DND-41 (cell line): Measurements from ENCODE around the gene FAM216A.
A peak's percentile ranks its signal among the peaks of the same experiment; 100 is the strongest.
"Not testable (repeated sequence)": the region's sequence is repeated elsewhere in the genome, so short reads cannot be mapped to it uniquely, and the experiment has no call there.

Source experiments
- ATAC-seq: fragments of 200-7000 bp; cut with Tn5 transposase; 3 replicates; pipeline ENCODE4 v1.9.1; 2021; ENCODE audit warnings: low read depth; ENCODE audit not compliant: insufficient read depth
- DNase-seq: peaks from one replicate; pipeline ENCODE4 v3.0.0-alpha.2; 2020
- H2AFZ ChIP-seq: 2 replicates; pipeline ENCODE4 v1.6.0; 2012; ENCODE audit warnings: low read depth, low read length
- H3K27ac ChIP-seq: 2 replicates; pipeline ENCODE4 v1.5.1; 2012; ENCODE audit warnings: low read length, inconsistent platforms
- H3K27me3 ChIP-seq: fragments of 200-600 bp; sonication (generic); 2 replicates; pipeline ENCODE4 v1.6.0; 2012; ENCODE audit warnings: low read length, mild to moderate bottlenecking, inconsistent platforms; ENCODE audit not compliant: insufficient read depth, poor library complexity
- H3K36me3 ChIP-seq: 2 replicates; pipeline ENCODE4 v1.5.1; 2012; ENCODE audit warnings: low read length, inconsistent platforms; ENCODE audit not compliant: insufficient read depth
- H3K4me1 ChIP-seq: 2 replicates; pipeline ENCODE4 v1.5.1; 2012; ENCODE audit warnings: mild to moderate bottlenecking, low read length; ENCODE audit not compliant: insufficient read depth
- H3K4me2 ChIP-seq: 2 replicates; pipeline ENCODE4 v1.6.0; 2012; ENCODE audit warnings: mild to moderate bottlenecking, moderate library complexity, low read length, inconsistent platforms; ENCODE audit not compliant: insufficient read depth
- H3K4me3 ChIP-seq, 2 experiments: fragments of 200-600 bp in 1 of 2; shearing (Covaris generic) in 1 of 2; 2 replicates each; pipeline ENCODE4 v1.5.1; 2012 to 2016; ENCODE audit warnings: inconsistent platforms in 2 of 2, low read length in 2 of 2, mild to moderate bottlenecking in 2 of 2, low read depth in 1 of 2, moderate library complexity in 1 of 2
- H3K79me2 ChIP-seq: 2 replicates; pipeline ENCODE4 v1.6.0; 2012; ENCODE audit warnings: low read length, inconsistent platforms; ENCODE audit not compliant: insufficient read depth
- H3K9ac ChIP-seq: 2 replicates; pipeline ENCODE4 v1.6.0; 2012; ENCODE audit warnings: low read depth, mild to moderate bottlenecking, inconsistent platforms, low read length, moderate library complexity
- H3K9me3 ChIP-seq: 2 replicates; pipeline ENCODE4 v1.5.1; 2012; ENCODE audit warnings: low read length, moderate library complexity, mild to moderate bottlenecking, inconsistent platforms; ENCODE audit not compliant: insufficient read depth, severe bottlenecking
- H4K20me1 ChIP-seq: 2 replicates; pipeline ENCODE4 v1.6.0; 2012; ENCODE audit warnings: low read length; ENCODE audit not compliant: insufficient read depth
- EZH2 ChIP-seq: IDR thresholded peaks from 3 replicates; pipeline ENCODE4 v1.6.1; 2012; ENCODE audit warnings: borderline replicate concordance, low read depth, mild to moderate bottlenecking, moderate library complexity, low read length, inconsistent platforms; ENCODE audit not compliant: severe bottlenecking
- TF ChIP-seq, protein P1 (sequence below): IDR thresholded peaks from 2 replicates; pipeline ENCODE4 v1.5.1; 2012; ENCODE audit warnings: borderline replicate concordance, low read length, moderate library complexity, mild to moderate bottlenecking; ENCODE audit not compliant: poor library complexity, severe bottlenecking; ENCODE audit errors: extremely low read depth

Gene FAM216A

GRCh38 chr12:110468214-110469048 is at the start of gene FAM216A, which contains the start of gene GPN3:
Gene FAM216A, plus strand, starts transcription at chr12:110468845. Its CDS starts 31 bp downstream, at chr12:110468876.
Gene GPN3, minus strand, starts transcription at chr12:110468257. Its CDS starts 54 bp downstream, at chr12:110468203.
- Histone ChIP-seq H3K9ac (peak within 1 kb of the TSS; percentile 87), H3K4me1 (peaks cover 42% of the 10 kb centered on the region), H3K27me3 (no peaks in the 10 kb centered on the region), H4K20me1 (peaks cover 7% of the 10 kb centered on the region; the same call in 1 of the 2 replicates), H2AFZ (peak within 1 kb of the TSS; percentile 81), H3K36me3 (peaks cover 21% of the 10 kb centered on the region), H3K9me3 (no peaks in the 10 kb centered on the region), H3K4me3 (peak within 1 kb of the TSS; percentile 61 to 77), H3K79me2 (peaks cover 76% of the 10 kb centered on the region), H3K27ac (peak within 1 kb of the TSS; percentile 92), H3K4me2 (peak within 1 kb of the TSS; percentile 73)
- peak; percentile 84 for ATAC-seq
- TF ChIP-seq EZH2, result no peak
- TF ChIP-seq, protein P1, sequence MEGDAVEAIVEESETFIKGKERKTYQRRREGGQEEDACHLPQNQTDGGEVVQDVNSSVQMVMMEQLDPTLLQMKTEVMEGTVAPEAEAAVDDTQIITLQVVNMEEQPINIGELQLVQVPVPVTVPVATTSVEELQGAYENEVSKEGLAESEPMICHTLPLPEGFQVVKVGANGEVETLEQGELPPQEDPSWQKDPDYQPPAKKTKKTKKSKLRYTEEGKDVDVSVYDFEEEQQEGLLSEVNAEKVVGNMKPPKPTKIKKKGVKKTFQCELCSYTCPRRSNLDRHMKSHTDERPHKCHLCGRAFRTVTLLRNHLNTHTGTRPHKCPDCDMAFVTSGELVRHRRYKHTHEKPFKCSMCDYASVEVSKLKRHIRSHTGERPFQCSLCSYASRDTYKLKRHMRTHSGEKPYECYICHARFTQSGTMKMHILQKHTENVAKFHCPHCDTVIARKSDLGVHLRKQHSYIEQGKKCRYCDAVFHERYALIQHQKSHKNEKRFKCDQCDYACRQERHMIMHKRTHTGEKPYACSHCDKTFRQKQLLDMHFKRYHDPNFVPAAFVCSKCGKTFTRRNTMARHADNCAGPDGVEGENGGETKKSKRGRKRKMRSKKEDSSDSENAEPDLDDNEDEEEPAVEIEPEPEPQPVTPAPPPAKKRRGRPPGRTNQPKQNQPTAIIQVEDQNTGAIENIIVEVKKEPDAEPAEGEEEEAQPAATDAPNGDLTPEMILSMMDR, result peak; percentile 8
- peak; percentile 98 for DNase-seq

- H3K27ac ChIP-seq, DNase-seq, H4K20me1 ChIP-seq, H3K4me3 ChIP-seq, H3K27me3 ChIP-seq, H2AFZ ChIP-seq, H3K9ac ChIP-seq, H3K9me3 ChIP-seq, H3K4me1 ChIP-seq, ATAC-seq, H3K4me2 ChIP-seq, H3K79me2 ChIP-seq, H3K36me3 ChIP-seq: not testable (repeated sequence)
These were observed 48.0 kb upstream of the FAM216A start for GRCh38 chr12:110420644-110421043.

- Histone ChIP-seq H4K20me1 (no peaks in the 10 kb centered on the region), H3K9ac (no peak overlapping the region), H3K27ac (no peak overlapping the region), H3K4me2 (no peak overlapping the region), H3K79me2 (no peaks in the 10 kb centered on the region), H3K4me3 (no peak overlapping the region), H3K4me1 (no peaks in the 10 kb centered on the region), H3K27me3 (no peaks in the 10 kb centered on the region), H2AFZ (no peak overlapping the region), H3K9me3 (no peaks in the 10 kb centered on the region), H3K36me3 (no peaks in the 10 kb centered on the region)
- TF ChIP-seq EZH2, result no peak
- TF ChIP-seq, protein P1, result no peak
- ATAC-seq (no peak), DNase-seq (no peak)
These were observed 47.4 kb upstream of the FAM216A start for GRCh38 chr12:110421159-110421661.

- Histone ChIP-seq H3K4me3 (no peak overlapping the region), H3K79me2 (no peaks in the 10 kb centered on the region), H3K36me3 (no peaks in the 10 kb centered on the region), H4K20me1 (no peaks in the 10 kb centered on the region), H2AFZ (no peak overlapping the region), H3K9me3 (no peaks in the 10 kb centered on the region), H3K4me1 (no peaks in the 10 kb centered on the region), H3K9ac (no peak overlapping the region), H3K4me2 (no peak overlapping the region), H3K27me3 (no peaks in the 10 kb centered on the region), H3K27ac (no peak overlapping the region)
- TF ChIP-seq EZH2, result no peak
- TF ChIP-seq, protein P1, result no peak
- ATAC-seq (no peak), DNase-seq (no peak)
These were observed 46.9 kb upstream of the FAM216A start for GRCh38 chr12:110421701-110422100.
